Natural killer cell (primary cell): ENCODE measurements around the gene SSH2. TPM values are rescaled to one million over a fixed set of nuclear protein-coding genes. Genes with fewer than 3 reads are reported as not detected.

Experiments used
- ATAC-seq, 3 donors: fragments of 150-1000 bp in 2 of 3; fragments of 200-7000 bp in 1 of 3; cut with Tn5 transposase; 1 replicate in 1 of 3; 2 replicates in 2 of 3; pipeline ENCODE4 v1.10.0; 2021; ENCODE audit warnings: mild to moderate bottlenecking in 2 of 3, moderate library complexity in 2 of 3
- DNase-seq, 2 donors: peaks; one replicate each; pipeline versions ENCODE4 v3.0.0 to v3.0.0-alpha.2; 2013 to 2021; ENCODE audit warnings: mixed read lengths in 1 of 2
- H3K27ac ChIP-seq: one replicate; pipeline ENCODE4 v1.5.1; 2013; ENCODE audit warnings: mild to moderate bottlenecking, low read length
- H3K27me3 ChIP-seq: one replicate; pipeline ENCODE4 v1.6.1; 2013; ENCODE audit warnings: low read length; ENCODE audit not compliant: control insufficient read depth, insufficient read depth
- H3K36me3 ChIP-seq: one replicate; pipeline ENCODE4 v1.6.1; 2013; ENCODE audit warnings: low read length; ENCODE audit not compliant: control insufficient read depth, insufficient read depth
- H3K4me1 ChIP-seq: one replicate; pipeline ENCODE4 v1.6.1; 2013; ENCODE audit warnings: low read length; ENCODE audit not compliant: control insufficient read depth, insufficient read depth
- H3K4me3 ChIP-seq: one replicate; pipeline ENCODE4 v1.5.1; 2013; ENCODE audit warnings: low read length
- H3K9me3 ChIP-seq: one replicate; pipeline ENCODE4 v1.6.1; 2013; ENCODE audit warnings: low read length; ENCODE audit not compliant: control insufficient read depth, insufficient read depth
- H3K27ac Mint-ChIP-seq, 2 donors: one replicate each; pipeline ENCODE4 v1.8.0; 2022; ENCODE audit warnings: mild to moderate bottlenecking in 2 of 2, mixed read lengths in 2 of 2, moderate library complexity in 1 of 2
- H3K27me3 Mint-ChIP-seq, 2 donors: one replicate each; pipeline ENCODE4 v1.8.0; 2022; ENCODE audit warnings: low read depth in 2 of 2, mixed read lengths in 2 of 2
- H3K36me3 Mint-ChIP-seq: one replicate; pipeline ENCODE4 v1.8.0; 2022; ENCODE audit warnings: mixed read lengths
- H3K4me1 Mint-ChIP-seq, 2 donors: one replicate each; pipeline ENCODE4 v1.8.0; 2022; ENCODE audit warnings: mixed read lengths in 2 of 2
- H3K4me3 Mint-ChIP-seq: one replicate; pipeline ENCODE4 v1.8.0; 2022; ENCODE audit warnings: mild to moderate bottlenecking, moderate library complexity, mixed read lengths
- H3K9me3 Mint-ChIP-seq, 2 donors: one replicate each; pipeline ENCODE4 v1.8.0; 2022; ENCODE audit warnings: mixed read lengths in 2 of 2
- CTCF ChIP-seq: fragments of 200-600 bp; IDR thresholded peaks from one replicate; pipeline ENCODE4 v1.8.0; 2022; ENCODE audit warnings: antibody characterized with exemption
- WGBS: methylation state at CpG from one replicate; pipeline ENCODE4 v1.1.7; 2013; ENCODE audit warnings: missing lambda C conversion rate; ENCODE audit not compliant: insufficient coverage; 5-methylcytosine and 5-hydroxymethylcytosine counted together
- intact Hi-C: fragments of 100-400 bp; cut with micrococcal nuclease; formaldehyde crosslinking; loops from one replicate; pipeline ENCODE4 v1.14.2; 2022
- total RNA-seq, 4 donors: library from RNA; stranded (reverse); fragments of 120-200 nt in 1 of 4; gene quantifications; one replicate each; pipeline versions ENCODE4 v1.2.3 to v1.2.4, GENCODE V29; 2013 to 2022

SSH2 gene
- total RNA-seq, 3 donors from 2014 or later (not counting 1 experiment from before 2014, with no cell fraction given) = 124 to 166 (median 144) TPM

DNA sequence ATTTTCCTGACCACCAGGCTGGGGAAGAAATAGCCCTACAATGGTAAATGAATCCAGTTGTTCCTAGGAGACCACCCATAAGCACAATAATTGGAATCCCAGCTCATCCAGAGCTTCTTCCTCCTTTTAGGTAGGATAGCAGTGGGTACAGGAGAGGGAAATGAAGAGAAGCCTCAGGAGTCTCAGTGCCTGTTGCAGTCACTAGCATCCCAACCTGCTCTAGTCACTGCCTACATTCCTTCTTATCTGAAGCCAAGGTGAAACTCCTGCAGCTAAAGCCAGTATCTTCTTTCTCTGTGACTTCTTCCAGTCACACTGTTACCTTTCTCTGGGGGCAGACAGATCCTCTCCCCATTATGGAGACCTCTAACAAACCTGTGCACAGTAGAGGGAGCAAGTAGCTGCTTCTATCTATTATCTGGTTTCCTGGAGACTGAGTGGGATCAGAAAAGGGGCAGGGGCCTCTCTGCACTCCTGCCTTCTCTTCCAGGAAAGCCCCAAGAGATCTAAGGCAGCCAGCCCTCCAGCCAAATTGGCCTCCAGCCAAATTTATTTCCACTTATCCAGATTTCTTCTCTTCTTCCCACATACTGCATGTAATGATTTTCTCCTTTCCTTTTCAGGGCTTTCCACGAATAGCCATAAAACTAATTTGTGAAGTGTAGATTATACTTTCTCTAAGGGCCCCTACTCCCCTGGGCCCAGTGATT lies 85.5 kb downstream of the SSH2 start:
- DNase-seq = no peak
- Mint-ChIP-seq H3K9me3 (no peaks in the 10 kb centered on the region), H3K36me3 (no peaks in the 10 kb centered on the region), H3K4me3 (no peak overlapping the region), H3K27ac (no peak overlapping the region), H3K4me1 (peaks cover 0 to 4% of the 10 kb centered on the region in 2 donors), H3K27me3 (no peaks in the 10 kb centered on the region)
- no peak for TF ChIP-seq CTCF
- intact Hi-C loops = no loop called here
- Histone ChIP-seq H3K36me3 (no peaks in the 10 kb centered on the region), H3K9me3 (no peaks in the 10 kb centered on the region), H3K27me3 (no peaks in the 10 kb centered on the region), H3K27ac (no peak overlapping the region), H3K4me3 (no peak overlapping the region), H3K4me1 (no peaks in the 10 kb centered on the region)
- ATAC-seq = no peak
- no CpG with 5 or more reads among the region's 1 CpG for WGBS

- Mint-ChIP-seq H3K4me1 (peaks cover 0 to 10% of the 10 kb centered on the region in 2 donors), H3K27ac (no peak overlapping the region), H3K27me3 (no peaks in the 10 kb centered on the region), H3K4me3 (no peak overlapping the region), H3K36me3 (no peaks in the 10 kb centered on the region), H3K9me3 (no peaks in the 10 kb centered on the region)
- no peaks in the 10 kb centered on the region for H3K4me1 ChIP-seq
- ATAC-seq = no peak
- H3K27ac ChIP-seq = no peak overlapping the region
- no peak overlapping the region for H3K4me3 ChIP-seq
- no peaks in the 10 kb centered on the region for H3K36me3 ChIP-seq
- no peak for TF ChIP-seq CTCF
- H3K27me3 ChIP-seq = no peaks in the 10 kb centered on the region
- DNase-seq = no peak
- intact Hi-C loops = no loop called here
- H3K9me3 ChIP-seq = no peaks in the 10 kb centered on the region
These were observed 89.1 kb downstream of the SSH2 start for GRCh38 chr17:29840884-29841283.

GRCh38 chr17:29839656-29840055 lies 90.4 kb downstream of the SSH2 start:
- H3K36me3 Mint-ChIP-seq = no peaks in the 10 kb centered on the region
- H3K4me1 Mint-ChIP-seq = peaks cover 0 to 8% of the 10 kb centered on the region in 2 donors
- no peaks in the 10 kb centered on the region for H3K9me3 ChIP-seq
- H3K36me3 ChIP-seq = no peaks in the 10 kb centered on the region
- no peak overlapping the region for H3K27ac Mint-ChIP-seq
- no peak for ATAC-seq
- no peaks in the 10 kb centered on the region for H3K9me3 Mint-ChIP-seq
- H3K27me3 Mint-ChIP-seq = no peaks in the 10 kb centered on the region
- no peaks in the 10 kb centered on the region for H3K4me1 ChIP-seq
- H3K4me3 Mint-ChIP-seq = no peak overlapping the region
- WGBS = 94% methylated on average over 1 of the region's 1 CpG
- H3K27ac ChIP-seq = no peak overlapping the region
- H3K27me3 ChIP-seq = no peaks in the 10 kb centered on the region
- no peak overlapping the region for H3K4me3 ChIP-seq
- intact Hi-C loops = no loop called here
- no peak for DNase-seq
- no peak for TF ChIP-seq CTCF

GRCh38 chr17:29838961-29839360 lies 91.1 kb downstream of the SSH2 start:
- no peaks in the 10 kb centered on the region for H3K9me3 Mint-ChIP-seq
- no peak overlapping the region for H3K4me3 Mint-ChIP-seq
- intact Hi-C loops = no loop called here
- WGBS = 97% methylated on average over 6 of the region's 6 CpGs
- no peak for TF ChIP-seq CTCF
- H3K4me1 ChIP-seq = no peaks in the 10 kb centered on the region
- no peaks in the 10 kb centered on the region for H3K27me3 ChIP-seq
- H3K36me3 ChIP-seq = no peaks in the 10 kb centered on the region
- DNase-seq (no peak), ATAC-seq (no peak)
- no peaks in the 10 kb centered on the region for H3K27me3 Mint-ChIP-seq
- no peak overlapping the region for H3K27ac ChIP-seq
- H3K27ac Mint-ChIP-seq = no peak overlapping the region
- no peak overlapping the region for H3K4me3 ChIP-seq
- H3K4me1 Mint-ChIP-seq = peaks cover 0 to 6% of the 10 kb centered on the region in 2 donors
- no peaks in the 10 kb centered on the region for H3K9me3 ChIP-seq
- H3K36me3 Mint-ChIP-seq = no peaks in the 10 kb centered on the region
